GM19452 (cell line): Measurements from ENCODE around the gene ERC2.
"Not testable (repeated sequence)": the region's sequence is repeated elsewhere in the genome, so short reads cannot be mapped to it uniquely, and the experiment has no call there.

Experiments used
- ATAC-seq: cut with Tn5 transposase; IDR thresholded peaks from one replicate; pipeline ENCODE4 v1.9.1; 2021; ENCODE audit not compliant: unreplicated experiment

Gene ERC2

DNA sequence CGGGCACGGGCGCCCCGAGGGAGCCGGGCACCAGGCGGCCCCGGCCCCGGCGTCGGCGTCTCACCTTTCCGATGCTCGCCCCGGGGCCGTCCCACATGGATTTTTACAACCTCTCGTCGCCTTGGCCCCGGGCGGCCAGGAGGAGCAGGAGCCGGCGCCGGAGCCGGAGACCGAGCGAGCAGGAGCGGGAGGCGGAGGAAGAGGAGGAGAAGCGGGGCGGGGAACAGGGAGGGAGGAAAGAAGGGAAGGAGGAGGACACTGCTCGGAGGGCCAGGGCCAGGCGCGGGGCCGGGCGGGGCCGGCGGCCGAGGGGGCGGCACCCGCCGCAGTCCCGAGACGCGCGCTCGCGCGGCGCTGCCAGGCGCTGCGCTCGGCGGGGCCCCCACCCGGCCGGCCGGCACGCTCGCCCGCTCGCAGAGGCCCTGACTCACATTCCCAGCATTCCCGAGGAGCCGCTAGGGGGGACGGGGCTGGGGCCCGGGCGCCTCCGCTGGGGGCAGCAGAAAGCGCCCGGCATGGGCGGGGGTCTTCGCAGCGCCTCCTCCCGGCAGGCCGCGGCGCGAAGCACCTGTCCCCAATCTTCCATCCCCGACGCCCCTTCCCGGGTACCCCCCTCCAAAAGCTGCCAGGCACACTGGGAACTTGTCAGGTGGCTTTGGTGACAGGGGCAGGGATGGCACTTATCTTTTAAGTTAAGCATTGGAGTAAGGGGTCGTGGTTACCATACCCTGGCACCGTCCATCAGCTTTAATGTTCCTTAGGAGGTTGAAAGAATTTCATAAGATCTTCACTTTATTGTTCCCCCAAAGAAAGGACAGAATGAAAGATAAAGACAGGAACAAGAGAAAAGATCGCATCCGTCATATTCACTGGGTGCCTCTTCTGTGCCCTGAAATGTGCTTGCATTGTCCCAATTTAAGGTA is at the start of gene ERC2:
Gene ERC2 (minus strand): TSS at position 284 of the 923 bp plus-strand sequence.
- ATAC-seq, result no peak

DNA sequence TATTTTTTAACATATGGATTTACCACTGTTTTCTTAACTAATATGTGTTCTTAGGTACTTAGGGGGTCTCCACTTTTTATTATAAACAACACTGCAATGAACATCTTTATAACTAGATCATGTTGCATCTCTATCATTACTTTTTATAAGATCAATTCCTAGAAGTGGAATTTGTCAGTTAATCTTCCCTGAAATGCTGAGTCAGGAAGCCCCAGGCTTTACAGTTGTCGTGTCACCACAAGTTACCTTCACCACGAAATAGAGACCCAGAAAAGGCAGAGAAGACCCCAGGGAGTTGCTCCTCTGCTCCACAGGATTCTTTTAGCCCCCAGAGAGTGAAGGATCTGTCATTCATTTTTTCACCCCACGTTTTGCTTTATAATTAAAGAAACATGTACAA is 34.5 kb upstream of the ERC2 start:
- ATAC-seq, result no peak

DNA sequence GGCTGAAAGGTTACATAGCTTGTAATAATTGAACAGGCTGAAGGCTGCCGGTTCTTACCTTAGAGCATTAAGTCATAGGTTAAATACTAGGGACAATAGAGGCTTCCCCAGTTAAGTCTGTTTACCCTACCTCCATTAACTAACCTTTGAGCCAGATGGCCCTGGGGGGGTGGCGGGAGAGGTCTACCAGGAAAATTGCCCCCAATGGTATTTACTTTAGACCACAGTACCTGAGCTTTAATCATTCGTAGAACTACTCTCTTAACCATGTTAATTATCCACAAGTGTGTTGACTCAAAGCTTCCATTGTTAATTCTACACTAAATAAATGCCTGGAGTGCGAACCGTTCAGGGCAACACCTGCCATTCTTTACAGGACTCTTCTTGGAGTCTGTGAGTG is 28.1 kb upstream of the ERC2 start:
- ATAC-seq, result not testable (repeated sequence)

DNA sequence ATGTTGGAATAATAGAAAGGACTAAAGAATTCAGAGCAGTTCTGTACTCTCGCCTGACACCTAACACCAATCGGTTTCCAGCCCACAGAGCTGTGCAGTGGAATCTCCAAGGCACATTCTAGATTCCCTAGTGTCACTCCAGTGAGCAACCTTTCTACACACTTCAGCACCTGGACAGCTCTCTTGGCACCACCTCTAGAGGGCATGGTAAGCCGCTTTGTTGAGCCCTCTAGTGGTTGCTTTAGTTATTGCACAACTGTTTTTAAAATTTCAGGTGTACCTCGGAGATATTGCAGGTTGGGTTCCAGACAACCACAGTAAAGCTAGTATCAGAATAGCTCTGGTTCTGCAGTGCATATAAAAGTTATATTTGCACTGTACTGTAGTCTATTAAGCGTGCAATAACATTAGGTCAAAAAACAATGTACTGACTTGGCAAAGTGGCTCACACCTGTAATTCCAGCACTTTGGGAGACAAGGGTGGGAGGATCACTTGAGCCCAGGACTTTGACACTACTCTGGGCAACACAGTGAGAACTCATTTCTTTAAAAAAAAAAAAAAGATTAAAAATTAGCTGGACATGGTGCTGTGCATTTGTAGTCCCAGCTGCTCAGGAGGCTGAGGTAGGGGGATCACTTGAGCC is 26.5 kb upstream of the ERC2 start:
- peak; percentile 99 for ATAC-seq

DNA sequence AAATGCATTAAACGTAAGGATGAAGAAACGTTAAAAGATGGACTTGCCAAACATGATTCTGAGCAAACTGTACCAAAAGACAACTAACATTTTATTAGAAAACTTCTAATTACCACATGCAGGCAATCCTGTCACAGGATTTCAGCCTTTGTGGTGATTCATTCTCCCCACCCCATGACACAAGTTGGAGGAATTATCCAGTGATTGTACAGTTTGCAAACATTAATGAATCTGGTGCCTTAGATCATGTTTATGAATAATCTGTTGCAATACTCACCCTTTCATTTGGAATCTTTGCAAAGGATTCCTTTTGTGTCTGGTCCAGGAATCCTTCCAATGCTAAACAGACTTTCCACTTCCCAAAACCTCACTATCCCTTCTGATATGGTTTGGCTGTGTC is 23.3 kb upstream of the ERC2 start:
- ATAC-seq, result no peak

DNA sequence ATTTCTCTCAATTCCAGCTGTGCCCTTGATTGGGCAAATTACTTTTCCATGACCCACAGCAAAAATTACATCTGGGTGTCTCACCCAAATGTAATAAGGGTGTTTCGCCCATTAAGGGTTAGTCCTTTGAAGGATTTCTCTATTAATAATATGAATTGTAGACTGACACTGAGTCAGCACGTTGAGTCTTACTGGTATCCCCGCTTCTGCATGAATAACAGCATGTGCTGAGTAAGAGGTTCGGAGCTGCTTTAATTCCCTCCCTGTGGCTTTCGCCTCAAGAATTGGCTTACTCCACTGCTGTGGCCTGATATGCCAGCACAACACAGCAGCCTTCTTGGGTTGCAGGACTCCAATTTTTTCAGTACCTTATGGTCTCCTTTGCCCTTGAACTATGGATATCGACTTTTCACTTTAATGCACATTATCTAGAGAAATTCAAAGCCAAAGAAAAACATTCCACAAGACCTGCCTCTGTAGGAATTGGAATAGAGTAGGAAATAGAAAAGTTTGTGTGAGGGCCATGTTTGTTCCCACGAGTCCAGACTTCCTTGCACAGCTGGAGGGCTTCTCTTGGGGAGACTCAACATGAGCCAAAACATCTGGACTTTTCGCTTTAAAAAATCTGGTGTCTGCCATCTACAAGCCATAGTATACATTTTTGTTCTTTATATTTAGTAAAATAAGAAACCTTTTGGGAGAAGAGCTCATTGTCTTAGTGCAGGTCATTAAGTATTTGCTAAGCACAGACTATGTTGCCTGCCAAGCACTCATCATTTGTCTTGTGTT is 20.7 kb upstream of the ERC2 start:
- ATAC-seq, result no peak

DNA sequence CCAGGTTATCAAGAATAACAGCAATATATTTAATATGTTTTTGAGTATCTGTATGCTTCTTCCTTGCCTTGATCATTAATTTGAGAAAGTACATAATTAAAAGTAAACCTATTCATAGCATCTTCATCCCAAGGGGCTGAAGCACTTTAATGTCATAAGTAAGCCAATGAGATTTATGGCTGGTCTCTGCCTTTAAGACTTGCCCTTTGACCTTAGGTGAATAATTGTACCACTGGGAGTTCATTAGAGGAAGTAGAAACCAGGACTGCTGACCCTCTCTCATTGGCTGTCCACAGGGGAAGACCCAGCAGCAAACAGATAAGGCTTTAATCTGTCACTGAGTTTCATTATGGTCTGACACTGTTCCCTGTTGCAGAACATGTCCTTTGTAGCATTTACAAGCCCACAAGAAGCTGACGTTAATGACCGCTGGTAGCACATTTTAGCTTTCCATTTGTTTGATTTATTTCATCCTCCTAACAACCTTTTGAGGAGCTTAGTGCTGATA is 16.3 kb upstream of the ERC2 start:
- ATAC-seq, result no peak

DNA sequence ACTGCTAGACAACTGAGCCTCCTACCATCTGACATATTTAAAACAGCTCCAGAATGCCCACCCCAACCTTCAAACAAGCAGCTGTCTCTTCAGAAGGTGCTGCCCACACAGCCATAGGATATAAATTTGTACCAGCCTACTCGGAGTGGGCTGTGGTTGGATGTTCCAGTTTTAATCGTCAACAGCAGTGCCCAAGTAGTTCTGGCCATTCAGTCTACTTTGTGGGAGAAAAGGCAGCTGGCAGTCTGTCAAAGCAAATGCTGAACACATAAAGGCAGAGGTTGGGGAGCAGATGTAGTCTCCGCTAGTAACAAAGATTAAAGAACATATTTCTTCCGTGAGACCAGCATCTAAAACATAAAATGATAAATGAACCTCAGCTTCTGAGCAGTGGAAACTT is 15.9 kb upstream of the ERC2 start:
- ATAC-seq, result no peak

DNA sequence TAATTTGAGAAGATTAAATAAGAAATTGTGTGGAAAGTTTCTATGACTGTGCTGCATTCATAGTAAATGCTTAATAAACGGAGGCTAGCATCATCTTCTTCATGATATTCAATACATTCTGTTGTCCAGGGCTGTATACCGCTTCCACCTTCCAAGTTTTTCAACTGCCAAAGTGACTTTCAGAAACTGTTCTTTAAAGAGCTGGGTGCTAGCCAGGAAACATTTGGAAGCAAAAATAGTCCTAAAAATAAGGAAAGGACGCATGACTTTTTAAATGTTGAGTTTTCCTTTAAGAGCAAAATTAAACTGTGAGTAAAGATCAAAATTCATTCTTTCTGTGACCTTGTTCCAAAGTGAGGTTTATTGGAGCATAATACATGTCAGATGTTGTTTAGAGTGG is 9.4 kb upstream of the ERC2 start:
- no peak for ATAC-seq

DNA sequence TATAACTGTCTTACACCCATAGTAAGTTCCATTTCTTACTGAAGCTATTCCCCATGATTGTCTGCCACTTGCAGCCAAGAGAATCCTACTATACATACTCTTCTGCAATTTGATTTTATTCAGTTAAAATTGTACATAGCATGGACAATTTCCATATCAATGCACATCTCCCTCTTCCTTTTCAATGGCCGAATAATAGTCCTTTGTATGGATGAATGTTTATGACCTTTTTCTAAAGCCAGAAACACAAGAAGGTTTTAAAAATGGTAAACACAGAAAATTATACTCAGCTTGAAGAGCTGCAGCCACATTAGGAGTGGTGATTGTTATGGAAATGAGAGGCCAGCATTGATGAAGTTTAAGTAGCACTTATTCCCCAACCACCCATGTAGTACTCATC is 8.5 kb upstream of the ERC2 start:
- ATAC-seq, result no peak

DNA sequence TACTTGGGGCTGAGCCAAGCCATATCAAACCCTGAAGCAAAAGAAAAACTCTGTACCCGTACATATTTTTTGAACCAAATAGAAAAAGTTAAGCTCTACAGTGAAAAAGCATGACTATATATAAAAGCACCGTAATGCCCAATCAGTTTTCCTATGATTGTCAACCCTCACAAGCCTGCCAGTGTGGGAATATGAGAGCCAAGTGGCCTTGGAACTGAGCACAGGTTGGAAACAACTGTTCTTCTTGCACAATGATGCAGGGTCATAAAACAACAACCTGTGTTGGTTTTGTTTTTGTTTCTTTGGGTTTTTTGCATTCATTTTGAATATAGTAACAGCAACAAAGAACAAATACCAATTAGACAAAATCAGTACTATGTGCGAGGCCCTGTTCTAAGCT is 3.5 kb upstream of the ERC2 start:
- no peak for ATAC-seq

DNA sequence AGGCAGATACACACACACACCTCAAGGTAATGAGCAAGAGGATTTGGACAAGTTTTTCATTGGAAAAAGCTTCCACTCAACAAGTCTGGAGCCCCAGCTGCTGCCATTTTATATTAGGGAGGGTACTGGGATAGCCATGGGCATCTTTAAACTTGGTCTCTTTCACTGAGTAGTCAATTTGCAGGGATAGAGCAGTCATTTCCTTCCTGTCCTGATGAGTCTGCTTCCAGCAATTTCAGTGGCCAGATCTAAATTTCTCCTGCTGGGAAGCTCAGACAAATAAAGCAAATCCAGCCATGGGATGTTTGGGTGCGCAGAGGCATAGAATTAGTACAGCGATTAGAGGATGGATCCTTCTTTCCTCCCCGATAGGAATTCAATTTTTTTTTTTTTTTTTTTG is 874 bp upstream of the ERC2 start:
- no peak for ATAC-seq

DNA sequence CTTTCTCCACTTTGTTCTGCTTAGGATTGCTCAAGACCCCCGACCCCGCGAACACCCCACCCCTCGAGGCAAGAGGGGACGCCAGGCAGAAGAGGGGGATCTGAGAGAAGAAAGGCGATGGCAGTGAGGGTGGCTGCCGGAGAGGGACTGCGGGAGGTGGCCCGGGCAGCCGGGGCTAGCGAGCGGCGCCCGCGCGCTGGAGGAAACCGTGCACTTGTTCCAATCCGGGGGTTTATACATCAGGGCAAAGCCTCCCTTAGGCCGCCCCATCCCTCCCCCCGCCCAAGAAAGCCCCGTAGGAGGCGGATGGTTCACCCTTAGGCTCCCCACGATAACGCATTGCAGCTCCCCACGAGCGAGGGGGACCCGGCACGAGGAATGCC is 475 bp downstream of the ERC2 start:
- ATAC-seq, result no peak

DNA sequence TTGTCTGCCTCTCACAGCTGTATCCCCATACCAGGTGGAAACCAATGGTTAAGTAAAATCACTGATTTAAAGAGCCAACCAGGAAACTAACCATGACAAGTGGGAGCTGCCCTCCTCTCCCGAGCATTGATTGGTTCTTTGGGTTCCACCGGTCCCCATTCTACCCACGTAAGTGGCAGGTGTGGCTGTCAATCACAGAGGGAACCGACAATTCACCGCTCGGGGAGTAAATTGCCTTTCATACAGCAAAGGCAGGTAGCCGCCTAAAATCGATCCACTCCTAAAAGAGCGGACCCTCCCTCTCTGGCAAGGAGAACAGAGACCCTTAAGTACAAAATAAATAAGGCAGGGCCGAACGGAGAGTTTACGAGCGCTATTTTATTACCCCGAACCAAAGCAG is 1.2 kb downstream of the ERC2 start:
- ATAC-seq, result no peak

DNA sequence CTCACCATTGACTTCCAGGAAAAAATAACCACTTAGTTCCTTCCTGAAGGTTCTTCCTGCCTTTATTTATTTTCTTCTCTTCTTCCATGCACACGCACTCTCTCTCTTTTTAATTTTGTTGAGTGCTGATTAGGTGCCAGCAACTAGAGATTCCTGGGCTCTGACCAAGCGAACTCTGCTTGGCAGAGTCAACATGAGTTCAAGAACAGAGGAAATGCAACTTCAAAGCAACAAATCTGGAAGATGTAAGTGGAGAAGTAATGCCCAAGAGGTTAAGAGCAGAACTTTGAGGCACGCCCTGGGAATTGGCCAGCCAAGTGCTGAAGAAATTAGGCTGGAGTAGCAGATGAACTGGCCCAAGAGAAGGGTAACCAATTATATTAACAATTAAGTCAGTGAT is 8.5 kb downstream of the ERC2 start:
- no peak for ATAC-seq

DNA sequence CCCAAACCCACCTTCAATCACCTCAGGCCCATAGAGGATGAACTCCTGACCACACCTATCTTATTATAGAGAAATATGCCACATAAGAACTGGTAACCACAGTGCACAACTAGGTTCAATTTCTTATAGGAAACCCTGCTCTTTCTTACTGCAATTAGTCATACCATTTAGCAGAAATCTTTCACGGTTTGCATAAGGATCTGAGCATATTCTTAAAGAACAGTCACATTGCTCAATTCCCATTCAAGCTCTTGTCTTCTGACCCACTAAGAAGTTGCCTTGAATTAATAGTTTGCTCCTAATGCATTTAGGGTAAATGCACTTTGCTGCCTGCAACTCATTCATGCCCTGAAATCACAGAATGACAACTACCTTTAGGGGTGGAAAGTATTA is 9.2 kb downstream of the ERC2 start:
- no peak for ATAC-seq

DNA sequence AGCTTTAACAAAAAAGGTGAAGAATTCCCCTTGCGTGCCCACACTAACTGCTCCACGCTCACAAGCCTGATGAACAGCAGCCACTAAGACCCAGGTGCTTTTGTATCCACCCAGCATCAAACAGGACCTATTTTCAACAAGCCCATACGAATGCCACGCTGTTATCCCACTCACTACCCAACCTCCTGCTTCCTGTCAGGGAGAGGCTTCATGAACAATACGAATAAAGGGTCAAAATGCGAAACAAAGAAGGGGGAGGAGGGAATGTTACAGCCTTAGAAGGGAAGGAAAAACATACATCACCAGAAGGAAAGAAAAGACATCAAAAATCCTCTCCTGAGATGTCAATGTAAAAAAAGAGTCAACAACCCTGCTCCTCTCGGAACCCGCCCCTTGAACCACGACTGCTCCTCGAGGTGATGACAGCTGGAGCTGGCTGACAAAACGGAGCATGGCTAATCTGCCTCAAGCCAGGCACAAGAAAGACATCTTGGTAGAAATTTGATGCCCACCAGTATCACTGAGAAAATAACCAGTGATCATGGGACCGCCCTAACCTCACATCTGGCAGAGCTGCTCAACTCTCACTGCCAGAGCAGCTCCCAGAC is 9.7 kb downstream of the ERC2 start:
- ATAC-seq, result no peak

DNA sequence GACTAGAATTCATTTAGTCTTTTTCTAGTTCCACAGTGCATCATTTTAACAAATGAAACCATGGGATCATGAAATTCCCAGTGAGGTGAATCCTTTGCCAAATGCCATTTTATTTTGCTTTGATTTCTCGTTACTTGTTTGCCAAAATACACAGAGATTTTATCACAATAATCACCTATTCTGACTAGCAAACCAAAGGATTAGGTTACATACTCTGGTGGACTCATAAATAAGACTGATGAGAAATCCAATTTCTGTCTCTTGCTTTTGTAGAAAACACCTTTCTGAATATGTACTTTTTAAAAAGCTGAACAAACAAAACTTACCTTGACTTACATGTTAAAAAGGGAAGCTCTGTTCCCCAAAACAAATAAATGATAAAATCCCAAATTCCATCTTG is 12.2 kb downstream of the ERC2 start:
- no peak for ATAC-seq

DNA sequence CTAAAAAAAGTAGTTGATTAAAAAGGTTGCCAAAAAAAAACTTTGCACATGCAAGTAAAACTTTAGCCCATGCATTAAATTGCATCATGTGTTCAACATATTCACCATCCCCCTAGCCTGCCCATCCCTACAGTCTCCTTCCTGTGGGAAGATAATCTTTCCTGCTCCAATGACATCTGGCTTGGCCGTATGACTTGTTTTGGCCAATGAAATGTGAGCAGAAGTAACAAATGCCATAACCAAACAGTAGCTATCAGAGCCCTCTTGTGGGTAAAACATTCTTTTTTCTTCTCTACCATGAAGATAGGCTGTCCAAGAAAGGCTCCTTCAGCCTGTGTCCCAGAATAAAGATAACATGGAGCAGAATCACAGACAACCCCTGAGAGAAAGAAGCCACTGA is 15.3 kb downstream of the ERC2 start:
- no peak for ATAC-seq

DNA sequence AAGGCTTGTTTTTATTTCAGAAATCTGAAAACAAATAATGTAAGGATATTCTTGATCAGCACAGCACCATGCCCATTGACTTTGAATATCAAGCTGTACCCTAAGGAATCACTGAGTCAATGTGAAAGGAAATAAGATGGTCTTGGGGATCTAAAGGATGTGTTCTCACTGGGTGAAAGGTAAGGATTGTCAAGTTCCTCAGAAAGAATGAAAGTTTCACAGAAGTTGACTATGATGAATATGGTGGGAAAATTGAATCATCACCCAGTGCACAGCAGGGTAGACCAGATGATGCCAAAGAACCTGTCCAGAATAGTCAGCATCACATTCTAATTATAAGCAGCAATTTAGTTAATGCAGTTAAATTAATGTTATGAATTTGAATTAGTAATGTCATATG is 16.2 kb downstream of the ERC2 start:
- ATAC-seq, result no peak

DNA sequence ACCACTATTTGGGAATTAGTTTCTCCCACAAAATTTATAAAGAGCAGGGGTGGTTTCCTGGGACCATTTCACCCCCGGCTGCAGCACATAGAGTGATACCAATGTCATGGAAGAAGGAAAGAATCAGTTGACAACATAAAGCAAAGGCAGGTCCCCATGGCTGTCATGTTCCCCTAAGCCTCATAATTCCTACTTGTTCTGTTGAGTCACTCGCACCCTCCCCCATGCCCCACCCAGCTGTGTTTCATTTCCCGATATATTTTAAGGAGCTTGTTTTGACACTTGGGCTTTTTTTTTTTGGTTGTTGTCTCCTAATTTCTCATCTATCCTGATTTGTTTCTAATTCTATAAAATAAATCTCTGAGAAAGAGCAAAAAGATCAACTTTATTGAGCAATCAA is 24.9 kb downstream of the ERC2 start:
- ATAC-seq, result no peak
